HEK293T (cell line): ENCODE measurements around the gene TRIM63.

Experiments
- CTCF ChIA-PET: fragments of 350-600 bp; formaldehyde crosslinking; extraction: SDS; loops from one replicate; lab custom pipeline; 2021; ENCODE audit warnings: antibody characterized with exemption, inconsistent platforms; lab: Yijun Ruan, JAX
- POLR2A ChIA-PET: fragments of 350-600 bp; formaldehyde crosslinking; extraction: SDS; loops from one replicate; lab custom pipeline; 2020; ENCODE audit warnings: antibody characterized with exemption, inconsistent platforms; lab: Yijun Ruan, JAX
- DNase-seq: peaks from one replicate; pipeline ENCODE4 v3.0.0; 2012; ENCODE audit warnings: mixed read lengths; ENCODE audit errors: extremely low spot score
- ARNT ChIP-seq: fragments of 450-650 bp; IDR thresholded peaks from 2 replicates; pipeline ENCODE4 v1.6.1; 2017; ENCODE audit warnings: mild to moderate bottlenecking
- BHLHE40 ChIP-seq: fragments of 450-650 bp; IDR thresholded peaks from 2 replicates; pipeline ENCODE4 v1.6.1; 2016; ENCODE audit warnings: mild to moderate bottlenecking, moderate library complexity, borderline replicate concordance
- CTBP1 ChIP-seq: fragments of 450-650 bp; IDR thresholded peaks from 2 replicates; pipeline ENCODE4 v1.6.1; 2016; ENCODE audit warnings: borderline replicate concordance
- ELF4 ChIP-seq: fragments of 450-650 bp; IDR thresholded peaks from 2 replicates; pipeline ENCODE4 v1.6.1; 2017; ENCODE audit warnings: antibody characterized with exemption
- FOXA1 ChIP-seq: fragments of 450-650 bp; IDR thresholded peaks from 2 replicates; pipeline ENCODE4 v1.6.1; 2016; ENCODE audit warnings: mild to moderate bottlenecking
- FOXK2 ChIP-seq: fragments of 450-650 bp; IDR thresholded peaks from 2 replicates; pipeline ENCODE4 v1.6.1; 2016; ENCODE audit warnings: mild to moderate bottlenecking
- FOXM1 ChIP-seq: fragments of 450-650 bp; IDR thresholded peaks from 2 replicates; pipeline ENCODE4 v1.6.1; 2017; ENCODE audit warnings: mild to moderate bottlenecking, borderline replicate concordance
- HDGF ChIP-seq: fragments of 450-650 bp; IDR thresholded peaks from 2 replicates; pipeline ENCODE4 v1.6.1; 2017; ENCODE audit warnings: antibody characterized with exemption, borderline replicate concordance
- L3MBTL2 ChIP-seq: fragments of 450-650 bp; conservative IDR thresholded peaks from 2 replicates; pipeline ENCODE4 v1.6.1; 2016; ENCODE audit warnings: mild to moderate bottlenecking
- LEF1 ChIP-seq: fragments of 450-650 bp; IDR thresholded peaks from 2 replicates; pipeline ENCODE4 v1.6.1; 2017; ENCODE audit warnings: mild to moderate bottlenecking, borderline replicate concordance
- NFRKB ChIP-seq: fragments of 450-650 bp; IDR thresholded peaks from 2 replicates; pipeline ENCODE4 v1.6.1; 2016; ENCODE audit warnings: mild to moderate bottlenecking, moderate library complexity
- PKNOX1 ChIP-seq: fragments of 450-650 bp; IDR thresholded peaks from 2 replicates; pipeline ENCODE4 v1.6.1; 2016
- SP1 ChIP-seq: fragments of 450-650 bp; IDR thresholded peaks from 2 replicates; pipeline ENCODE4 v1.6.1; 2017
- SUZ12 ChIP-seq: fragments of 450-650 bp; IDR thresholded peaks from 2 replicates; pipeline ENCODE4 v1.6.1; 2016; ENCODE audit warnings: mild to moderate bottlenecking
- TARDBP ChIP-seq: fragments of 450-650 bp; IDR thresholded peaks from 2 replicates; pipeline ENCODE4 v1.6.1; 2016
- ZNF384 ChIP-seq: fragments of 450-650 bp; IDR thresholded peaks from 2 replicates; pipeline ENCODE4 v1.6.1; 2016

TRIM63 gene

DNA sequence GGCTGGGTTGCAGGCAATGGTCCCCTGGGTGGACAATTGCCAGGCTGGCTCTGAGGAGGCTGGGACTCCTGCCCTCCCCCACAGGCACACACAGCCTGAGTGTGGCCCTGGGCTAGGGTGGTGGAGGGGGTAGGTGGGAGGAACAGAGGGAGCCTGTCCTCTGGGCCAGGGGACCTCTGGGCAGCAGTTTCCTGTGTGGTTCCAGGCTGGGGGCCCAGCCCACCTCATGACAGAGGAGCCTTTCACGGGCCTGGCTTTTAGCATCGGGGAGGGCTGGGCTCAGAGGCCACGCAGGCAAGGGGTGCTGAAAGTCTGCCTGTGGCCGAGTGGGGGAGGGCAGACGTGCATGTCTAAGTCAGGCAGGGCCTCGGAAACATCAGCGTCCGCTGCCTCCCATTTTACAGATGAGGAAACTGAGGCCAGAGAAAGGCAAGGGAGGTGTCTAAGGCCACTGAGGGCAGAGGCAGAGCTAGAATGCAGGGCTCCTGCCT is 38.9 kb downstream of the TRIM63 start:
- no peak for DNase-seq
- TF ChIP-seq PKNOX1, result no peak
- no peak for TF ChIP-seq NFRKB
- no peak for TF ChIP-seq CTBP1
- no peak for TF ChIP-seq FOXM1
- TF ChIP-seq L3MBTL2, result no peak
- no peak for TF ChIP-seq FOXK2
- TF ChIP-seq LEF1, result no peak
- TF ChIP-seq SUZ12, result no peak
- TF ChIP-seq ELF4, result no peak
- no peak for TF ChIP-seq HDGF
- no peak for TF ChIP-seq BHLHE40
- no peak for TF ChIP-seq TARDBP
- no peak for TF ChIP-seq ZNF384
- TF ChIP-seq SP1, result no peak
- TF ChIP-seq ARNT, result no peak
- no peak for TF ChIP-seq FOXA1
- CTCF ChIA-PET, result interaction anchor here (1.7 kb wide), 1 partner anchor 132 kb away, joined by 7 read pairs; no protein-coding TSS in a partner anchor
- POLR2A ChIA-PET, result no interaction called here

DNA sequence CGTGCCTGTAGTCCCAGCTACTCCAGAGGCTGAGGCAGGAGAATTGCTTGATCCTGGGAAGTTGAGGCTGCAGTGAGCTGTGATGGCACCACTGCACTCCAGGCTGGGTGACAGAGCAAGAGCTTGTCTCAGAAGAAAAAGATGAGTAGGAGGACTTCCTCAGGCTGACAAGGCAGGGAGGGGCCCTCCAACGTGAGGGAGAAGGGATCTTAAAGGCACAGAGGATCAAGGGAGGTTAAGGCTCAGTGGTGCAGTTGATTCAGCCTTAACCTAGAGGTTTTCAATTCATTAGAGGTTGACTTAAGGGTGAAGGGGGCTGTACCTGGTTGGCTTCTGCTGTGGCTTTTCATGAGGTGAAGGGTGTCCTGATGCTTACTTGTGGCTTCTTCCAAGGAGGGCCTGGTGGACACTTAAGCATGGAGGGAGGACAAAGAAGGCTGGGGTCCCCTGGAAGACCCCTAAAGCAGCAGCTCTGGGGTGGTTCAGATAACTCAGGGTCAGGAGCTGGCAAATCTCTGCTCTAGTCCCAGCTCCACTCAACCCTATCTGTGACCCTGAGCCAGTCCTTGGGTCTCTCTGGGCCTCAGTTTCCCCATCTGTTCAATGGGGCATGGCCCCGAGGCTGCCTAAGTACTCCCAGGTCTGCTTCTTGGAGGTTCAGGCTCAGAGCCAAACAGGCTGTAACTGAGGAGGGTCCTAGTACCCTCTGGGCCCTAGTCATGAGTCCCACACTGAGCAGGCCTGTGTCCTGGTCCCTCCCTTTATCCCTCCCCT is 39.5 kb downstream of the TRIM63 start:
- DNase-seq, result no peak
- TF ChIP-seq ELF4 (no peak), BHLHE40 (no peak), SUZ12 (no peak)
- ChIA-PET POLR2A (interaction anchor here (1.3 kb wide), 1 partner anchor 8 kb away, joined by 5 read pairs; no protein-coding TSS in a partner anchor), CTCF (interaction anchor here (1.2 kb wide), 1 partner anchor 7 kb away, joined by 3 read pairs; no protein-coding TSS in a partner anchor)

GRCh38 chr1:26025517-26025916 is 41.9 kb downstream of the TRIM63 start:
- DNase-seq, result no peak
- POLR2A ChIA-PET, result no interaction called here
- CTCF ChIA-PET, result interaction anchor here (1.1 kb wide), 1 partner anchor 119 kb away, joined by 3 read pairs; no protein-coding TSS in a partner anchor
- no peak for TF ChIP-seq NFRKB
- no peak for TF ChIP-seq ZNF384
- no peak for TF ChIP-seq CTBP1
- no peak for TF ChIP-seq ELF4
- no peak for TF ChIP-seq BHLHE40
- no peak for TF ChIP-seq FOXM1
- TF ChIP-seq L3MBTL2, result no peak
- TF ChIP-seq ARNT, result no peak
- no peak for TF ChIP-seq SP1
- TF ChIP-seq PKNOX1, result no peak
- no peak for TF ChIP-seq FOXK2
- no peak for TF ChIP-seq HDGF
- no peak for TF ChIP-seq LEF1
- TF ChIP-seq SUZ12, result no peak
- no peak for TF ChIP-seq FOXA1

DNA sequence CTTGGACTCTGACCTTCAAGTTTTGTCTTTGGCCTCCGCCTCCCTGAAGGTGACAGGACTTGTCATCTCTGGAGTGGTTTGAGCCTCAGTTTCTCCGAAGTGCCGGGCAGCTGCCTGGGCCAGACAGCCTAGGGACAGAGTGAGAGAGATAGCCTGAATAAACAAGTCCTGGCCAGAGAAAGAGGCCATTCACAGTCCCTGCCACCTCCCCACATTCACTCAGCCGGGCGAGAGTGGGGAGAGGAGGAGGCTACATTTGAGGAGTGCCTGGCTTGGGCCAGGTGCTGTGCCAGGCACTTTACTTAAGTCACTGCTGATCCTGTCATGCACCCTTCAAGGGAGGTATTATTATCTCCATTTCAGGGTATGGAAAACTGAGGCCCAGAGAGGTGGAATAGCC is 42.4 kb downstream of the TRIM63 start:
- ChIA-PET CTCF (interaction anchor here (1.0 to 1.1 kb wide), 2 partner anchors 10 to 120 kb away, joined by 3 read pairs; no protein-coding TSS in a partner anchor), POLR2A (no interaction called here)
- TF ChIP-seq NFRKB, result no peak
- no peak for TF ChIP-seq BHLHE40
- no peak for TF ChIP-seq FOXA1
- TF ChIP-seq TARDBP, result no peak
- TF ChIP-seq SP1, result no peak
- TF ChIP-seq HDGF, result no peak
- TF ChIP-seq LEF1, result no peak
- TF ChIP-seq ARNT, result no peak
- no peak for TF ChIP-seq FOXK2
- no peak for TF ChIP-seq ELF4
- TF ChIP-seq L3MBTL2, result no peak
- no peak for TF ChIP-seq SUZ12
- DNase-seq, result no peak

- no peak for DNase-seq
- no peak for TF ChIP-seq TARDBP
- TF ChIP-seq ELF4, result no peak
- no peak for TF ChIP-seq L3MBTL2
- TF ChIP-seq SP1, result no peak
- TF ChIP-seq FOXM1, result no peak
- TF ChIP-seq ARNT, result no peak
- TF ChIP-seq SUZ12, result no peak
- TF ChIP-seq PKNOX1, result no peak
- no peak for TF ChIP-seq FOXA1
- TF ChIP-seq BHLHE40, result no peak
- TF ChIP-seq NFRKB, result no peak
- no peak for TF ChIP-seq HDGF
- TF ChIP-seq ZNF384, result no peak
- no peak for TF ChIP-seq LEF1
- TF ChIP-seq FOXK2, result no peak
- ChIA-PET POLR2A (interaction anchor here (0.5 to 1.0 kb wide), 2 partner anchors 26 to 778 kb away, joined by 3 read pairs; partner anchors contain the start of gene PAFAH2), CTCF (interaction anchor here (1.3 to 1.7 kb wide), 2 partner anchors 121 to 128 kb away, joined by 3 to 4 read pairs; no protein-coding TSS in a partner anchor)
Observed at GRCh38 chr1:26023826-26024225, 43.6 kb downstream of the TRIM63 start.
